H9 (cell line): ENCODE results near the gene SPTBN1. TPM values are rescaled to one million over a fixed set of nuclear protein-coding genes. Genes with fewer than 3 reads are reported as not detected.

Source experiments
- DNase-seq: peaks from one replicate; pipeline ENCODE4 v3.0.0-alpha.2; 2017
- H2AFZ ChIP-seq: one replicate; pipeline ENCODE4 v1.6.1; 2013; ENCODE audit warnings: mild to moderate bottlenecking, low read length, control low read depth, moderate library complexity
- H2AK5ac ChIP-seq: 2 replicates; pipeline ENCODE4 v1.6.1; 2013; ENCODE audit warnings: low read length, control low read depth, mixed read lengths; ENCODE audit not compliant: insufficient read length
- H2BK120ac ChIP-seq: one replicate; pipeline ENCODE4 v1.6.1; 2013; ENCODE audit warnings: low read depth, mild to moderate bottlenecking, low read length, control low read depth, inconsistent platforms; ENCODE audit not compliant: poor library complexity, severe bottlenecking
- H2BK12ac ChIP-seq: 2 replicates; pipeline ENCODE4 v1.6.1; 2013; ENCODE audit warnings: low read length, control low read depth, mixed read lengths, low read depth; ENCODE audit not compliant: insufficient read length
- H2BK15ac ChIP-seq: 2 replicates; pipeline ENCODE4 v1.6.1; 2013; ENCODE audit warnings: low read depth, low read length, control low read depth
- H2BK20ac ChIP-seq: one replicate; pipeline ENCODE4 v1.6.1; 2013; ENCODE audit warnings: low read depth, mild to moderate bottlenecking, low read length, control low read depth, inconsistent platforms; ENCODE audit not compliant: poor library complexity, severe bottlenecking
- H2BK5ac ChIP-seq: 2 replicates; pipeline ENCODE4 v1.6.1; 2013; ENCODE audit warnings: low read length, control low read depth, mixed read lengths; ENCODE audit not compliant: insufficient read length
- H3K14ac ChIP-seq: 2 replicates; pipeline ENCODE4 v1.6.1; 2013; ENCODE audit warnings: low read length, control low read depth; ENCODE audit not compliant: insufficient read depth
- H3K18ac ChIP-seq: 2 replicates; pipeline ENCODE4 v1.6.1; 2013; ENCODE audit warnings: low read depth, mild to moderate bottlenecking, mixed read lengths, low read length, control low read depth; ENCODE audit not compliant: insufficient read length
- H3K23ac ChIP-seq: 2 replicates; pipeline ENCODE4 v1.6.1; 2013; ENCODE audit warnings: low read length, control low read depth, mixed read lengths, low read depth; ENCODE audit not compliant: insufficient read length
- H3K23me2 ChIP-seq: 2 replicates; pipeline ENCODE4 v1.6.1; 2013; ENCODE audit warnings: low read depth, mild to moderate bottlenecking, mixed read lengths, low read length, control low read depth; ENCODE audit not compliant: insufficient read length, poor library complexity, severe bottlenecking
- H3K27ac ChIP-seq: 2 replicates; pipeline ENCODE4 v1.5.1; 2013; ENCODE audit warnings: low read length, control low read depth, mixed read lengths, low read depth; ENCODE audit not compliant: insufficient read length
- H3K27me3 ChIP-seq: 2 replicates; pipeline ENCODE4 v1.6.1; 2013; ENCODE audit warnings: low read length, control low read depth, inconsistent platforms; ENCODE audit not compliant: insufficient read depth
- H3K4ac ChIP-seq: 2 replicates; pipeline ENCODE4 v1.6.1; 2013; ENCODE audit warnings: low read depth, mild to moderate bottlenecking, control low read depth, inconsistent platforms, low read length, moderate library complexity
- H3K4me1 ChIP-seq: 2 replicates; pipeline ENCODE4 v1.6.1; 2013; ENCODE audit warnings: low read length, control low read depth, inconsistent platforms; ENCODE audit not compliant: insufficient read depth
- H3K4me2 ChIP-seq: 2 replicates; pipeline ENCODE4 v1.6.1; 2013; ENCODE audit warnings: low read length, control low read depth, mixed read lengths; ENCODE audit not compliant: insufficient read length, insufficient read depth
- H3K56ac ChIP-seq: 2 replicates; pipeline ENCODE4 v1.6.1; 2013; ENCODE audit warnings: low read depth, mild to moderate bottlenecking, mixed read lengths, low read length, control low read depth; ENCODE audit not compliant: insufficient read length
- H3K79me1 ChIP-seq: 2 replicates; pipeline ENCODE4 v1.6.1; 2013; ENCODE audit warnings: low read depth, mild to moderate bottlenecking, moderate library complexity, low read length, control low read depth, inconsistent platforms; ENCODE audit not compliant: insufficient read depth, poor library complexity, severe bottlenecking
- H3K79me2 ChIP-seq: 2 replicates; pipeline ENCODE4 v1.6.1; 2013; ENCODE audit warnings: low read length, control low read depth, inconsistent platforms; ENCODE audit not compliant: insufficient read depth
- H3K9ac ChIP-seq: 2 replicates; pipeline ENCODE4 v1.6.1; 2013; ENCODE audit warnings: low read length, control low read depth, mixed read lengths; ENCODE audit not compliant: insufficient read length; ENCODE audit errors: extremely low read depth
- H3K9me3 ChIP-seq: one replicate; pipeline ENCODE4 v1.6.1; 2013; ENCODE audit warnings: low read depth, low read length, inconsistent platforms; ENCODE audit not compliant: control insufficient read depth
- H3T11ph ChIP-seq: one replicate; pipeline ENCODE4 v1.6.1; 2013; ENCODE audit warnings: mild to moderate bottlenecking, low read length, control low read depth, inconsistent platforms
- H4K20me1 ChIP-seq: one replicate; pipeline ENCODE4 v1.6.1; 2013; ENCODE audit not compliant: control insufficient read depth, insufficient read length, insufficient read depth
- H4K5ac ChIP-seq: 2 replicates; pipeline ENCODE4 v1.6.1; 2013; ENCODE audit warnings: low read depth, mild to moderate bottlenecking, mixed read lengths, low read length, control low read depth; ENCODE audit not compliant: insufficient read length
- H4K8ac ChIP-seq: replicated peaks from 2 replicates; pipeline ENCODE4 v1.6.1; 2013; ENCODE audit warnings: low read length, control low read depth, mixed read lengths, low read depth; ENCODE audit not compliant: insufficient read length
- H4K91ac ChIP-seq: 2 replicates; pipeline ENCODE4 v1.6.1; 2013; ENCODE audit warnings: low read depth, mild to moderate bottlenecking, moderate library complexity, mixed read lengths, low read length, control low read depth; ENCODE audit not compliant: insufficient read length
- H3K27ac Mint-ChIP-seq, 3 experiments: 2 replicates in 2 of 3; 3 replicates in 1 of 3; pipeline ENCODE4 v1.8.0; 2020 to 2021; ENCODE audit warnings: mixed read lengths in 3 of 3, mild to moderate bottlenecking in 1 of 3, moderate library complexity in 1 of 3
- H3K27me3 Mint-ChIP-seq: 2 replicates; pipeline ENCODE4 v1.8.0; 2021; ENCODE audit warnings: low read depth, mild to moderate bottlenecking, moderate library complexity, mixed read lengths
- H3K36me3 Mint-ChIP-seq, 3 experiments: 2 replicates in 2 of 3; 3 replicates in 1 of 3; pipeline ENCODE4 v1.8.0; 2020 to 2021; ENCODE audit warnings: low read depth in 3 of 3, mixed read lengths in 3 of 3; ENCODE audit not compliant: insufficient read depth in 1 of 3
- H3K4me1 Mint-ChIP-seq, 2 experiments: 2 replicates each; pipeline ENCODE4 v1.8.0; 2020; ENCODE audit warnings: mixed read lengths in 2 of 2
- H3K4me3 Mint-ChIP-seq, 2 experiments: 2 replicates in 1 of 2; 3 replicates in 1 of 2; pipeline ENCODE4 v1.8.0; 2020 to 2021; ENCODE audit warnings: mild to moderate bottlenecking in 2 of 2, mixed read lengths in 2 of 2, moderate library complexity in 1 of 2
- H3K9me3 Mint-ChIP-seq, 2 experiments: 2 replicates in 1 of 2; 3 replicates in 1 of 2; pipeline ENCODE4 v1.8.0; 2020; ENCODE audit warnings: mild to moderate bottlenecking in 2 of 2, mixed read lengths in 2 of 2, moderate library complexity in 1 of 2
- CTCF ChIP-seq: fragments of 200-600 bp; sonication (generic); conservative IDR thresholded peaks from 3 replicates; pipeline ENCODE4 v1.8.0; 2021; ENCODE audit warnings: antibody characterized with exemption, mild to moderate bottlenecking
- WGBS: extraction: QIAGEN DNeasy Blood & Tissue Kit; methylation state at CpG from one replicate; pipeline ENCODE4 v1.1.7; 2013; ENCODE audit warnings: missing lambda C conversion rate, low lambda C conversion rate, mixed read lengths; ENCODE audit not compliant: insufficient read length; ENCODE audit errors: extremely low coverage; 5-methylcytosine and 5-hydroxymethylcytosine counted together
- total RNA-seq: library from RNA; stranded (reverse); gene quantifications from 2 replicates; pipeline ENCODE4 v1.2.1, GENCODE V29; 2021

SPTBN1 gene
- total RNA-seq, 1 experiment from 2014 or later: 164 TPM

GRCh38 chr2:54494087-54494486 lies 38.0 kb downstream of the SPTBN1 start:
- Mint-ChIP-seq H3K4me3 (no peak overlapping the region), H3K27me3 (no peaks in the 10 kb centered on the region), H3K27ac (no peak overlapping the region), H3K4me1 (peaks cover 26 to 32% of the 10 kb centered on the region in 2 experiments), H3K36me3 (no peaks in the 10 kb centered on the region), H3K9me3 (no peaks in the 10 kb centered on the region)
- peaks cover 3% of the 10 kb centered on the region; the same call in 1 of the 2 replicates for H3K4me1 ChIP-seq
- no peak for DNase-seq
- no peak overlapping the region for H2BK5ac ChIP-seq
- H4K20me1 ChIP-seq: no peaks in the 10 kb centered on the region
- H2BK120ac ChIP-seq: no peak overlapping the region
- no peak overlapping the region for H4K8ac ChIP-seq
- no peaks in the 10 kb centered on the region for H3K9me3 ChIP-seq
- H3K79me2 ChIP-seq: no peaks in the 10 kb centered on the region
- H2BK15ac ChIP-seq: no peak overlapping the region
- H3K27ac ChIP-seq: no peak overlapping the region
- no peak overlapping the region for H2AFZ ChIP-seq
- no peak overlapping the region for H3K56ac ChIP-seq
- H2AK5ac ChIP-seq: no peak overlapping the region
- H4K91ac ChIP-seq: no peak overlapping the region
- TF ChIP-seq CTCF: no peak
- WGBS: no CpG with 5 or more reads among the region's 3 CpGs
- no peak overlapping the region for H4K5ac ChIP-seq
- H3K4ac ChIP-seq: no peak overlapping the region
- no peak overlapping the region for H3K4me2 ChIP-seq
- no peak overlapping the region for H2BK12ac ChIP-seq
- H3K9ac ChIP-seq: no peak overlapping the region
- no peaks in the 10 kb centered on the region for H3K27me3 ChIP-seq
- no peak overlapping the region for H2BK20ac ChIP-seq
- no peaks in the 10 kb centered on the region for H3K79me1 ChIP-seq
- H3K23ac ChIP-seq: no peak overlapping the region
- H3K18ac ChIP-seq: no peak overlapping the region
- H3K23me2 ChIP-seq: no peaks in the 10 kb centered on the region
- no peak overlapping the region for H3K14ac ChIP-seq
- no peak overlapping the region for H3T11ph ChIP-seq
